Nephron progenitor cell (in vitro differentiated cells): ENCODE data around the gene NPTXR.

Source experiments
- DNase-seq: peaks from one replicate; pipeline ENCODE4 v3.0.0; 2021
- H3K27ac Mint-ChIP-seq: 2 replicates; pipeline ENCODE4 v1.8.0; 2021; ENCODE audit warnings: mild to moderate bottlenecking, moderate library complexity, mixed read lengths
- H3K27me3 Mint-ChIP-seq: 2 replicates; pipeline ENCODE4 v1.8.0; 2021; ENCODE audit warnings: mild to moderate bottlenecking, low read depth, mixed read lengths; ENCODE audit not compliant: poor library complexity
- H3K36me3 Mint-ChIP-seq: 2 replicates; pipeline ENCODE4 v1.8.0; 2021; ENCODE audit warnings: low read depth, mixed read lengths
- H3K4me1 Mint-ChIP-seq: 2 replicates; pipeline ENCODE4 v1.8.0; 2021; ENCODE audit warnings: mixed read lengths
- H3K4me3 Mint-ChIP-seq: 2 replicates; pipeline ENCODE4 v1.8.0; 2021; ENCODE audit warnings: mild to moderate bottlenecking, moderate library complexity, mixed read lengths
- H3K9me3 Mint-ChIP-seq: 2 replicates; pipeline ENCODE4 v1.8.0; 2021; ENCODE audit warnings: mild to moderate bottlenecking, moderate library complexity, mixed read lengths
- CTCF ChIP-seq: fragments of 200-600 bp; sonication (generic); IDR thresholded peaks from 2 replicates; pipeline ENCODE4 v1.5.0; 2021; ENCODE audit warnings: antibody characterized with exemption

NPTXR gene

GRCh38 chr22:38841211-38841610 lies 2.6 kb downstream of the NPTXR start:
- Mint-ChIP-seq H3K4me1 (peaks cover 38% of the 10 kb centered on the region), H3K27me3 (peaks cover 88% of the 10 kb centered on the region), H3K36me3 (no peaks in the 10 kb centered on the region), H3K9me3 (no peaks in the 10 kb centered on the region), H3K4me3 (no peak overlapping the region), H3K27ac (no peak overlapping the region)
- TF ChIP-seq CTCF, result no peak
- no peak for DNase-seq

GRCh38 chr22:38840129-38840528 lies 3.7 kb downstream of the NPTXR start:
- Mint-ChIP-seq H3K36me3 (no peaks in the 10 kb centered on the region), H3K9me3 (no peaks in the 10 kb centered on the region), H3K27me3 (peaks cover 87% of the 10 kb centered on the region), H3K4me1 (peaks cover 34% of the 10 kb centered on the region), H3K4me3 (no peak overlapping the region), H3K27ac (no peak overlapping the region)
- no peak for TF ChIP-seq CTCF
- DNase-seq, result no peak

GRCh38 chr22:38839686-38840085 lies 4.1 kb downstream of the NPTXR start:
- Mint-ChIP-seq H3K4me3 (no peak overlapping the region), H3K9me3 (no peaks in the 10 kb centered on the region), H3K27me3 (peaks cover 85% of the 10 kb centered on the region), H3K36me3 (no peaks in the 10 kb centered on the region), H3K4me1 (peaks cover 29% of the 10 kb centered on the region), H3K27ac (no peak overlapping the region)
- no peak for TF ChIP-seq CTCF
- no peak for DNase-seq

GRCh38 chr22:38837414-38837928 lies 6.4 kb downstream of the NPTXR start:
- H3K27me3 Mint-ChIP-seq, result peaks cover 83% of the 10 kb centered on the region
- H3K4me1 Mint-ChIP-seq, result peaks cover 20% of the 10 kb centered on the region
- no peak for DNase-seq
- H3K27ac Mint-ChIP-seq, result no peak overlapping the region
- no peaks in the 10 kb centered on the region for H3K9me3 Mint-ChIP-seq
- TF ChIP-seq CTCF, result no peak
- no peak overlapping the region for H3K4me3 Mint-ChIP-seq
- no peaks in the 10 kb centered on the region for H3K36me3 Mint-ChIP-seq

GRCh38 chr22:38835888-38836301 lies 7.9 kb downstream of the NPTXR start:
- Mint-ChIP-seq H3K4me1 (peaks cover 10% of the 10 kb centered on the region), H3K27ac (no peak overlapping the region), H3K4me3 (no peak overlapping the region), H3K36me3 (no peaks in the 10 kb centered on the region), H3K27me3 (peaks cover 71% of the 10 kb centered on the region), H3K9me3 (no peaks in the 10 kb centered on the region)
- no peak for TF ChIP-seq CTCF
- no peak for DNase-seq

- no peak overlapping the region for H3K27ac Mint-ChIP-seq
- peaks cover 1% of the 10 kb centered on the region for H3K4me1 Mint-ChIP-seq
- no peak for TF ChIP-seq CTCF
- H3K27me3 Mint-ChIP-seq, result peaks cover 63% of the 10 kb centered on the region
- no peaks in the 10 kb centered on the region for H3K9me3 Mint-ChIP-seq
- H3K4me3 Mint-ChIP-seq, result no peak overlapping the region
- no peak for DNase-seq
- no peaks in the 10 kb centered on the region for H3K36me3 Mint-ChIP-seq
Measured at GRCh38 chr22:38834991-38835390, 8.8 kb downstream of the NPTXR start.
